ENCODE measurements around the gene NTN4.
"Not testable (repeated sequence)": the region's sequence is repeated elsewhere in the genome, so short reads cannot be mapped to it uniquely, and the experiment has no call there.

The NTN4 gene

GRCh38 chr12:95755261-95755865 is 35.2 kb downstream of the NTN4 start:
- 80 to 87% methylated on average over 6 of the region's 6 CpGs for WGBS, 2 experiments
- no peak overlapping the region for H3K4me3 ChIP-seq (ENCODE audit: insufficient read depth, low read depth, low read length)
- no peaks in the 10 kb centered on the region for H3K9me3 ChIP-seq (ENCODE audit: control insufficient read depth, low read length)
- no peak overlapping the region for H3K27ac ChIP-seq (ENCODE audit: insufficient read depth, low read depth, low read length, poor library complexity, severe bottlenecking)
- H3K36me3 ChIP-seq (ENCODE audit: control insufficient read depth, insufficient read depth, low read length) = no peaks in the 10 kb centered on the region
- H3K4me1 ChIP-seq (ENCODE audit: control insufficient read depth, insufficient read depth, low read length) = no peaks in the 10 kb centered on the region
- no peaks in the 10 kb centered on the region for H3K27me3 ChIP-seq (ENCODE audit: control insufficient read depth, insufficient read depth, low read length, poor library complexity, severe bottlenecking)

- not testable (repeated sequence) for H3K27me3 ChIP-seq (ENCODE audit: control insufficient read depth, insufficient read depth, low read length, poor library complexity, severe bottlenecking); H3K4me1 ChIP-seq (ENCODE audit: control insufficient read depth, insufficient read depth, low read length); H3K9me3 ChIP-seq (ENCODE audit: control insufficient read depth, low read length); H3K4me3 ChIP-seq (ENCODE audit: insufficient read depth, low read depth, low read length); H3K27ac ChIP-seq (ENCODE audit: insufficient read depth, low read depth, low read length, poor library complexity, severe bottlenecking); H3K36me3 ChIP-seq (ENCODE audit: control insufficient read depth, insufficient read depth, low read length)
- 94 to 97% methylated on average over 8 of the region's 8 CpGs for WGBS, 2 experiments
Measured at GRCh38 chr12:95746062-95746461, 44.5 kb downstream of the NTN4 start.

GRCh38 chr12:95742586-95742985 is 48.0 kb downstream of the NTN4 start:
- WGBS, 2 experiments = 76 to 96% methylated on average over 2 to 3 of the region's 4 CpGs

GRCh38 chr12:95741635-95742034 is 48.9 kb downstream of the NTN4 start:
- H3K27ac ChIP-seq (ENCODE audit: insufficient read depth, low read depth, low read length, poor library complexity, severe bottlenecking) = no peak overlapping the region
- H3K36me3 ChIP-seq (ENCODE audit: control insufficient read depth, insufficient read depth, low read length) = no peaks in the 10 kb centered on the region
- WGBS, 2 experiments = 100% methylated on average over 1 to 2 of the region's 3 CpGs
- H3K27me3 ChIP-seq (ENCODE audit: control insufficient read depth, insufficient read depth, low read length, poor library complexity, severe bottlenecking) = no peaks in the 10 kb centered on the region
- H3K4me1 ChIP-seq (ENCODE audit: control insufficient read depth, insufficient read depth, low read length) = no peaks in the 10 kb centered on the region
- H3K4me3 ChIP-seq (ENCODE audit: insufficient read depth, low read depth, low read length) = no peak overlapping the region
- no peaks in the 10 kb centered on the region for H3K9me3 ChIP-seq (ENCODE audit: control insufficient read depth, low read length)

More at GRCh38 chr12:95742586-95742985, 48.0 kb downstream of the NTN4 start:
- Histone ChIP-seq H3K27ac (ENCODE audit: insufficient read depth, low read depth, low read length, poor library complexity, severe bottlenecking) (no peak overlapping the region), H3K36me3 (ENCODE audit: control insufficient read depth, insufficient read depth, low read length) (no peaks in the 10 kb centered on the region), H3K27me3 (ENCODE audit: control insufficient read depth, insufficient read depth, low read length, poor library complexity, severe bottlenecking) (no peaks in the 10 kb centered on the region), H3K4me1 (ENCODE audit: control insufficient read depth, insufficient read depth, low read length) (no peaks in the 10 kb centered on the region), H3K4me3 (ENCODE audit: insufficient read depth, low read depth, low read length) (no peak overlapping the region), H3K9me3 (ENCODE audit: control insufficient read depth, low read length) (no peaks in the 10 kb centered on the region)

- Histone ChIP-seq H3K4me3 (ENCODE audit: insufficient read depth, low read depth, low read length) (no peak overlapping the region), H3K4me1 (ENCODE audit: control insufficient read depth, insufficient read depth, low read length) (no peaks in the 10 kb centered on the region), H3K27ac (ENCODE audit: insufficient read depth, low read depth, low read length, poor library complexity, severe bottlenecking) (no peak overlapping the region), H3K36me3 (ENCODE audit: control insufficient read depth, insufficient read depth, low read length) (no peaks in the 10 kb centered on the region), H3K27me3 (ENCODE audit: control insufficient read depth, insufficient read depth, low read length, poor library complexity, severe bottlenecking) (no peaks in the 10 kb centered on the region), H3K9me3 (ENCODE audit: control insufficient read depth, low read length) (no peaks in the 10 kb centered on the region)
- WGBS, 2 experiments = 100% methylated on average over 1 of the region's 1 CpG; no CpG with 5 or more reads in 1 of the 2 experiments
Measured at GRCh38 chr12:95740751-95741150, 49.8 kb downstream of the NTN4 start.

- Histone ChIP-seq H3K27ac (ENCODE audit: insufficient read depth, low read depth, low read length, poor library complexity, severe bottlenecking) (no peak overlapping the region), H3K36me3 (ENCODE audit: control insufficient read depth, insufficient read depth, low read length) (no peaks in the 10 kb centered on the region), H3K9me3 (ENCODE audit: control insufficient read depth, low read length) (no peaks in the 10 kb centered on the region), H3K27me3 (ENCODE audit: control insufficient read depth, insufficient read depth, low read length, poor library complexity, severe bottlenecking) (no peaks in the 10 kb centered on the region), H3K4me3 (ENCODE audit: insufficient read depth, low read depth, low read length) (no peak overlapping the region), H3K4me1 (ENCODE audit: control insufficient read depth, insufficient read depth, low read length) (no peaks in the 10 kb centered on the region)
- 93 to 96% methylated on average over 13 of the region's 13 CpGs for WGBS, 2 experiments
Measured at GRCh38 chr12:95739561-95740313, 50.8 kb downstream of the NTN4 start.

- no peak overlapping the region for H3K4me3 ChIP-seq (ENCODE audit: insufficient read depth, low read depth, low read length)
- peaks cover 3% of the 10 kb centered on the region for H3K4me1 ChIP-seq (ENCODE audit: control insufficient read depth, insufficient read depth, low read length)
- H3K36me3 ChIP-seq (ENCODE audit: control insufficient read depth, insufficient read depth, low read length) = no peaks in the 10 kb centered on the region
- no peaks in the 10 kb centered on the region for H3K9me3 ChIP-seq (ENCODE audit: control insufficient read depth, low read length)
- 91% methylated on average over 11 of the region's 11 CpGs for WGBS, 2 experiments
- no peaks in the 10 kb centered on the region for H3K27me3 ChIP-seq (ENCODE audit: control insufficient read depth, insufficient read depth, low read length, poor library complexity, severe bottlenecking)
- no peak overlapping the region for H3K27ac ChIP-seq (ENCODE audit: insufficient read depth, low read depth, low read length, poor library complexity, severe bottlenecking)
Measured at GRCh38 chr12:95738024-95738611, 52.4 kb downstream of the NTN4 start.

GRCh38 chr12:95736631-95737030 is 53.9 kb downstream of the NTN4 start:
- Histone ChIP-seq H3K9me3 (ENCODE audit: control insufficient read depth, low read length) (no peaks in the 10 kb centered on the region), H3K4me3 (ENCODE audit: insufficient read depth, low read depth, low read length) (no peak overlapping the region), H3K36me3 (ENCODE audit: control insufficient read depth, insufficient read depth, low read length) (no peaks in the 10 kb centered on the region), H3K4me1 (ENCODE audit: control insufficient read depth, insufficient read depth, low read length) (peaks cover 3% of the 10 kb centered on the region), H3K27me3 (ENCODE audit: control insufficient read depth, insufficient read depth, low read length, poor library complexity, severe bottlenecking) (no peaks in the 10 kb centered on the region), H3K27ac (ENCODE audit: insufficient read depth, low read depth, low read length, poor library complexity, severe bottlenecking) (no peak overlapping the region)
- 94 to 98% methylated on average over 2 of the region's 2 CpGs for WGBS, 2 experiments

- not testable (repeated sequence) for H3K9me3 ChIP-seq (ENCODE audit: control insufficient read depth, low read length); H3K4me1 ChIP-seq (ENCODE audit: control insufficient read depth, insufficient read depth, low read length); H3K27me3 ChIP-seq (ENCODE audit: control insufficient read depth, insufficient read depth, low read length, poor library complexity, severe bottlenecking); H3K4me3 ChIP-seq (ENCODE audit: insufficient read depth, low read depth, low read length); H3K27ac ChIP-seq (ENCODE audit: insufficient read depth, low read depth, low read length, poor library complexity, severe bottlenecking); H3K36me3 ChIP-seq (ENCODE audit: control insufficient read depth, insufficient read depth, low read length)
- 92 to 98% methylated on average over 5 of the region's 5 CpGs for WGBS, 2 experiments
Measured at GRCh38 chr12:95735728-95736127, 54.8 kb downstream of the NTN4 start.

- Histone ChIP-seq H3K4me3 (ENCODE audit: insufficient read depth, low read depth, low read length) (no peak overlapping the region), H3K36me3 (ENCODE audit: control insufficient read depth, insufficient read depth, low read length) (no peaks in the 10 kb centered on the region), H3K27me3 (ENCODE audit: control insufficient read depth, insufficient read depth, low read length, poor library complexity, severe bottlenecking) (no peaks in the 10 kb centered on the region), H3K27ac (ENCODE audit: insufficient read depth, low read depth, low read length, poor library complexity, severe bottlenecking) (no peak overlapping the region), H3K4me1 (ENCODE audit: control insufficient read depth, insufficient read depth, low read length) (peaks cover 3% of the 10 kb centered on the region), H3K9me3 (ENCODE audit: control insufficient read depth, low read length) (no peaks in the 10 kb centered on the region)
- WGBS, 2 experiments = 93 to 95% methylated on average over 2 to 3 of the region's 3 CpGs
Measured at GRCh38 chr12:95733141-95733825, 57.3 kb downstream of the NTN4 start.
